HepG2 (cell line): ENCODE data around the gene B4GALT2. TPM values are rescaled to one million over a fixed set of nuclear protein-coding genes. Genes with fewer than 3 reads are reported as not detected.

Experiments used
- ARID4A ChIP-seq: sonication (generic); formaldehyde crosslinking; IDR thresholded peaks from 2 replicates; pipeline ENCODE4 v1.5.0; 2020; ENCODE audit warnings: mild to moderate bottlenecking, missing genetic modification reagents, borderline replicate concordance
- DNMT1 ChIP-seq: sonication (generic); formaldehyde crosslinking; IDR thresholded peaks from 2 replicates; pipeline ENCODE4 v1.5.1; 2020; ENCODE audit warnings: mild to moderate bottlenecking, missing genetic modification reagents
- ETV6 ChIP-seq: sonication (generic); formaldehyde crosslinking; conservative IDR thresholded peaks from 2 replicates; pipeline ENCODE4 v1.4.0; 2020; ENCODE audit warnings: missing genetic modification reagents
- FOXJ3 ChIP-seq: sonication (generic); formaldehyde crosslinking; IDR thresholded peaks from 2 replicates; pipeline ENCODE4 v1.4.0; 2020; ENCODE audit warnings: missing genetic modification reagents, mild to moderate bottlenecking, borderline replicate concordance
- HBP1 ChIP-seq: IDR thresholded peaks from 2 replicates; pipeline ENCODE4 v1.6.1; 2016; ENCODE audit warnings: low read depth, control low read depth
- IRX3 ChIP-seq: sonication (generic); formaldehyde crosslinking; IDR thresholded peaks from 2 replicates; pipeline ENCODE4 v1.8.1; 2023; ENCODE audit warnings: mild to moderate bottlenecking, low read depth, missing genetic modification reagents, borderline replicate concordance
- MYPOP ChIP-seq: sonication (generic); formaldehyde crosslinking; IDR thresholded peaks from 2 replicates; pipeline ENCODE4 v1.8.1; 2023; ENCODE audit warnings: mild to moderate bottlenecking, moderate library complexity, missing genetic modification reagents
- NR0B2 ChIP-seq: sonication (generic); formaldehyde crosslinking; IDR thresholded peaks from 2 replicates; pipeline ENCODE4 v1.4.0; 2020; ENCODE audit warnings: mild to moderate bottlenecking, missing genetic modification reagents
- RBM22 ChIP-seq: fragments of 200-400 bp; formaldehyde crosslinking; optimal IDR thresholded peaks from 2 replicates; pipeline ENCODE3; 2017; ENCODE audit warnings: mild to moderate bottlenecking, low read length, moderate library complexity
- SMARCC2 ChIP-seq: fragments of 450-650 bp; IDR thresholded peaks from 2 replicates; pipeline ENCODE4 v1.6.1; 2017; ENCODE audit warnings: antibody characterized with exemption, mild to moderate bottlenecking
- TBP ChIP-seq: sonication (generic); formaldehyde crosslinking; IDR thresholded peaks from 2 replicates; pipeline ENCODE4 v1.5.0; 2020; ENCODE audit warnings: missing genetic modification reagents
- THAP8 ChIP-seq: sonication (generic); formaldehyde crosslinking; IDR thresholded peaks from 2 replicates; pipeline ENCODE4 v1.5.1; 2020; ENCODE audit warnings: missing genetic modification reagents, mild to moderate bottlenecking, borderline replicate concordance
- ZFP36L1 ChIP-seq: sonication (generic); formaldehyde crosslinking; IDR thresholded peaks from 2 replicates; pipeline ENCODE4 v1.8.0; 2022; ENCODE audit warnings: mild to moderate bottlenecking, missing genetic modification reagents, moderate library complexity
- ZNF276 ChIP-seq: sonication (generic); formaldehyde crosslinking; IDR thresholded peaks from 2 replicates; pipeline ENCODE4 v1.4.0; 2020; ENCODE audit warnings: mild to moderate bottlenecking, low read depth, missing genetic modification reagents
- ZNF468 ChIP-seq: sonication (generic); formaldehyde crosslinking; IDR thresholded peaks from 2 replicates; pipeline ENCODE4 v1.8.0; 2022; ENCODE audit warnings: mild to moderate bottlenecking, moderate library complexity, missing genetic modification reagents
- ZNF580 ChIP-seq: IDR thresholded peaks from 2 replicates; pipeline ENCODE4 v1.6.1; 2016; ENCODE audit warnings: low read depth, borderline replicate concordance
- ZNF598 ChIP-seq: sonication (generic); formaldehyde crosslinking; IDR thresholded peaks from 2 replicates; pipeline ENCODE4 v1.5.1; 2020; ENCODE audit warnings: mild to moderate bottlenecking, missing genetic modification reagents, borderline replicate concordance
- polyA plus RNA-seq, 8 experiments: library from polyadenylated mRNA; depleted of rRNA in 3 of 8; stranded (reverse) in 7 of 8; unstranded in 1 of 8; fragments of >200 nt; fragmentation: Illumina TruSeq in 4 of 8; extraction: Trizol in 4 of 8; gene quantifications; 2 replicates each; pipeline versions ENCODE4 v1.2.1 to v1.2.3, GENCODE V29; 2011 to 2016; ENCODE audit warnings: low read depth in 4 of 8, missing spikeins in 1 of 8, mixed read lengths in 1 of 8; ENCODE audit not compliant: insufficient read depth in 1 of 8
- total RNA-seq, 5 experiments: library from RNA; depleted of rRNA; stranded (reverse); fragments of >200 nt; fragmentation: Illumina TruSeq; extraction: Trizol; gene quantifications; 2 replicates each; pipeline ENCODE4 v1.2.3, GENCODE V29; 2016; ENCODE audit warnings: low read depth in 1 of 5

Gene B4GALT2
- total and polyA plus RNA-seq, 2 of the 13 experiments (the other 11 are each of a cell fraction or from before 2014, with no cell fraction given): 41.9 to 78.0 TPM

GRCh38 chr1:43974443-43975248 is 4.4 kb upstream of the B4GALT2 start, which contains the start of gene ATP6V0B (continued):
- TF ChIP-seq RBM22 (peak; percentile 63), ZNF598 (CRISPR knock-in tag) (peak; percentile 61; the same call in 1 of the 2 replicates), FOXJ3 (CRISPR knock-in tag) (no peak), THAP8 (peak; percentile 85; the same call in 1 of the 2 replicates), ZNF468 (no peak), HBP1 (CRISPR knock-in tag) (no peak), ZNF580 (CRISPR knock-in tag) (peak; percentile 31; the same call in 1 of the 2 replicates), DNMT1 (CRISPR knock-in tag) (no peak), ZFP36L1 (CRISPR knock-in tag) (0 out of 2 replicates have a peak, but pooled peaks have one; percentile 58), ARID4A (peak; percentile 95), MYPOP (CRISPR knock-in tag) (peak; percentile 78), ZNF276 (0 out of 2 replicates have a peak, but pooled peaks have one; percentile 57), IRX3 (CRISPR knock-in tag) (peak; percentile 80; the same call in 1 of the 2 replicates), TBP (CRISPR knock-in tag) (peak; percentile 61; the same call in 1 of the 2 replicates), ETV6 (CRISPR knock-in tag) (no peak), SMARCC2 (no peak), NR0B2 (CRISPR knock-in tag) (peak; percentile 88; the same call in 1 of the 2 replicates)
